HG02840 (cell line): ENCODE results near the gene CTNND2.
"Not testable (repeated sequence)": the region's sequence is repeated elsewhere in the genome, so short reads cannot be mapped to it uniquely, and the experiment has no call there.

ENCODE experiments used
- ATAC-seq: cut with Tn5 transposase; IDR thresholded peaks from one replicate; pipeline ENCODE4 v1.9.1; 2021; ENCODE audit warnings: mild to moderate bottlenecking, moderate library complexity, moderate number of reproducible peaks; ENCODE audit not compliant: unreplicated experiment, low FRiP score

The CTNND2 gene

DNA sequence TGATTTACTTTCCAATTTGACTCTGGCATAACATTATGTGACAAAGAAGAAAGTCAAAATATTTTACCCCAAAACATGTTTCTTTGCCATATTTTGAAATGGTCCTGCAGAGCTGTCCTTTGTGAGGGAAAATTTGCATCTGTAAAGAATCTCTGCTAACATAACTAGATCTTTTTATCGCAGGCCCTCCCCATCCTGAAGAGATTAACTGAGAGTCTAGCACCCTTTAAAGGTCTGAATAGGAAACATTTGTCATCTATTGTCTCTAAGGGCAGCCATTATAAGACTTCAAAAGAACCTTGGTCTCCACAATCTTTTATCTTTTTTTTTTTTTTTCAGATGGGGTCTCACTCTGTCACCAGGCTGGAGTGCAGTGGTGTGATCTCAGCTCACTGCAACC is 838.5 kb downstream of the CTNND2 start:
- ATAC-seq = not testable (repeated sequence)

DNA sequence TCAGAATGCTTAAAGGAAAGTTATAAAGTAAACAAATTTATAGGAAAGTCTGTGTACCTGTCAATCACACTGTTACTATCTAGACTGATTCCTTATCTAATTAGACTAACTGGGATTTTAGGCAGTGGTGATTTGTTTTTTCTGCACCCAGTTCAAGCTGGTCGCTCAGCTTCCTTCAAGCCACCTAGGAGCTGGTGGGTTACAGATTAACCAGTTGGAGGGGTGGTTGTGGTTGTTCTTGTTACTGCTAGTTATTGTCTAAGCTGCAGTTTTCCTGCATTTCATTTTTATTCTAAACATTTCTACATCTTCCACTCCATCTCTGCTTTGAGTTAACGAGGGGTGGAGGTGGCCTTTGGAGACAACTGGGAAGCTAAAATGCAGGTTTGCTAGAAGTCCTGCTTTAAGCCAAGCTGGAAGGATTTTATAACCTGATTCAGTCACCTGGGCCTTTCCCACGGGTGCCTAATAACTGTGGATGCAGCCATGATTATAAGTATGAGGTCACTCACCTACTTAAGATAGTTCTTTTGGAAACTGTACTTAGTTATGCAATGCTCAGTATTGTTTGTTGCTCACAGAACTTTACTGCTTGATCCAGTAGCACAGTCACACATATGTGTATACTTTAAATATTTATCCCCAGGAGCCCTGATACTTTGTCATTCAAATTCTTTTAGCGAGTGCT is 839.3 kb downstream of the CTNND2 start:
- ATAC-seq = no peak

DNA sequence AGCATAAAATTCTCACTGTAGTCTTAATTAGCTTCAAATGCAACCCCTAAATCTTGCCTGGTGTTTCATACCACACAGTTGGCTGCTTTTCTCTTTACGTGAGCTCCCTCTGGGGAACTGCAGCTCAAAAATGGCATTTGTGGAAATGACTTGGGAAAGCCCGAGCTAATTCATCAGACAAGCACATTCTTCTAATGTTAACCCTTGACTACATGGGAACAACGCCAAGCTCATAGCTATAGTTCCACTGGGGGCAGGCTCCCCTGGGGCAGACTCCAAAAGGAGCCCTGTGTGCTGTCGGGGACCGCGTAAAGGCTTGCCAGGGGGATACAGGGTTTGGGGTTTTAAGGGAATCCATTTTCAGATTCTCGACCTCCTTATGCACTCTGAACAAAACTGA is 841.8 kb downstream of the CTNND2 start:
- no peak for ATAC-seq

DNA sequence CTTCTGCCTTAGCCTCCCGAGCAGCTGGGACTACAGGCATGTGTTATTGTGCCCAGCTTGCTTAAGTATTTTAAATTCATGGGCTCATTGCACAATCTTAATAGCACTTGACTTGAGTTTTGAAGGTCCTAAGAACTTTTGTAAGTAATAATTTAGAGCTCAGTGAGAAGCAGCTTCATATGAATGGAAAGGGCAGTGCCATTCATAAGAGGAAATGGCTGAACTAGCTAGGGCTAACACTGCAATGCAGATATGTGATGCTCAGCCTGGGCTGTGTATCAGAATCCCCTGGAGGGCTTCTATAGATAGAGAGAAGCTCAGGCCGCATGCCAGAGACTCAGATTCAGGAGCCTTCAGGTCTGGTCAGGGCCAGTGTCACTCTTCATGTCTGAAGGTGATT is 847.7 kb downstream of the CTNND2 start:
- no peak for ATAC-seq

DNA sequence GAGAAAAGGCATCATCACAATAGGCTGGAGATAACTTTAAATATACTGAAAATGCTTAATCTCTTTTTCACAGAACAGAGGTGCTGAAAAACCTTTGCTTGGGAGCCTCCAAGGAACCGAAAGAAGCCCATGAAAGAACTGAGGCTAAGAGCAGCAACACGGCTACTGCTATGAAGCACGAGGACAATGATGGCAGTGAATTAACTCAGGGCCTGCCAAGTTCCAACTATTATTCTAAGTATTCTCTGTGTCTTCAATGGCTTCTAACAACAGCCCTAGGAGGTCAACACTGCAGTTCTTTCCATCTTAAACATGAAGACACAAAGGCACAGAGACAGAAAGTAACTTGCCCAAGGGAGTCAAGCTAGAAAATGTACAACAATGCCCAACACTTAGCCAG is 850.2 kb downstream of the CTNND2 start:
- no peak for ATAC-seq

DNA sequence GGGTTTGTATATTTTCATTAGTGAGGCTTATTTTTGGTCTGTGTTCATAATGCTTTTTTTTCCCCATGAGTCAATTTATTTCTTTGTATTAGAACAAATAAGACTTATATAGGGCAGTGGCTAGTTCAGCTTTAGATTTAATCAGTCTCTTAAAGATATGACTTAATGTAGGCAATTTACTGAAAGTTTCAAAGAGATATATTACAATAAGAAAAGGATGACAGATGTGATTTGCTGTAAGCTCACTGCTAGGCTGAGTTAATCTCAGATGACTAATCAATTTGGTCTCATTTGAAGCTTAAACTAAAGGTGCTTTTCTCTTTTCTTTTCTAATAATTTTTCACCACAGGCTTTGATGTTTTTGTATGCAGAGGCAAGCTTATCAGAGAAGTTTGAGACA is 851.4 kb downstream of the CTNND2 start:
- ATAC-seq = no peak

DNA sequence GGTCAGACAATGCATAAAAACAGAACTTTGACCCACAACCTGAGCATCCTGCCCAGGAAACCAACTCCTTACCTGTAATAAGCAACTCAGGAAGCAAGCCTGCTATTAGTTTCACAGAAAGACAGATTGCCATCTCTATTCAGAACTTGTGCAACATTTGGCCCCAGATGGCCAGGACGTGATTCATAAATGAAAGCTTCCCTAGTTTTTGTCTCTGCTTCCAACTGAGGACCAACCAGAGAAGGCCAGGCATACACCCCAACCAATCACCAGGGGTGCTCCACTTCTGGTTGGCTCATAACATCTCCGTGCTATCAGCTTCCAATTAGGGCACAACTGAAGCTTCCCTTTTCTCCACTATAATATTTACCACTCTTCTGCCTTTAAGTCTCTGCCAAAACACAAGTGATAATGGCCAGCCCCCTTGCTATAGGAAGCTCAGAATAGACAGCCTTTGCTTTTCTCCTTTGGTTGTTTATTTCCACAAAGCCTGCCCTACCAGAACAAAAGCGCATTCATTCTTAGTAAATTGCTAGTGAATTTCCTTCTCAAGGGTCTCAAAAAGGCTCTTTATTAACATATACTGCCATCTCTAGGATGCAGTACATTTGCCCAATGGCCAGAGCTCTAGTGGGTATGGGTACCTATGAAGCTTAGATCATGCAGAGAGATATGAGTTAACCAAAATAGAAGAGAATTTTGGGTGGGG is 853.5 kb downstream of the CTNND2 start:
- no peak for ATAC-seq

DNA sequence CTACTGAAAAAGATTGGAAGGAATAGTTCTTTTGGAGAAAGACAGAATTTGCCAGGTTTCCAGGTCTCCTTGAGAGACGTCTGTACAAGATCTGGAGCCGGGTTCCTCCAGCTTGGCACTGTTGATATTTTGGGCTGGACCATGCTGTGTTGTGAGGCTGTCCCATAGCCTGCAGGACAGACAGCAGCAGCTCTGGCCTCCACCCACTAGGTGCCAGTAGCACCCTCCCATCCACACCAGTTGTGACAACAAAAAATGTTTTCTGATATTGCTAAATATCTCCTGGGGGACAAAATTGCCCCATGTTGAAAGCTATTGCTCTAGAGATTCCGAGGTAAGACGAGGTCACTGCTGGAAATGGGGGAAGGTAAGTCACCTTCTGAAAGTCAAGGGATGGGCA is 855.5 kb downstream of the CTNND2 start:
- ATAC-seq = no peak

DNA sequence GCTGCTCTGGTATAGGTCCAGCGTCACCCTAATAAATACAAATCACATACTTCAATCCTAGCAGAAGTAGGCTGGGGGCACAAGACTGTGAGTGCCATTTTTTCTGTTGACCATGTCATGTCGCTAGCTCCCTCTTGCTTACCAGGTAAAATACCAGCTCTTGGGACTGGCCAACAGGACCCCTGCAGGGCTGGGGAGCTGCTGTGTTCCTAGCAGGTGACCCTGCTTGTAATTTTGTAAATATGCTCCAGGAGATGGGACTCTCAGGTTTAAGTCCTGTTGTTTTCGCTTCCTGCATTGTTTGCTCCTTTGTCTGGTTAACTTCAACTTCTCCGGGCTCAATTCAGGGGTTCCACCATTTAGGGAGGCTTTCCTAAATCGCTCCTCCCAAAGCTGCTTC is 856.6 kb downstream of the CTNND2 start:
- no peak for ATAC-seq

DNA sequence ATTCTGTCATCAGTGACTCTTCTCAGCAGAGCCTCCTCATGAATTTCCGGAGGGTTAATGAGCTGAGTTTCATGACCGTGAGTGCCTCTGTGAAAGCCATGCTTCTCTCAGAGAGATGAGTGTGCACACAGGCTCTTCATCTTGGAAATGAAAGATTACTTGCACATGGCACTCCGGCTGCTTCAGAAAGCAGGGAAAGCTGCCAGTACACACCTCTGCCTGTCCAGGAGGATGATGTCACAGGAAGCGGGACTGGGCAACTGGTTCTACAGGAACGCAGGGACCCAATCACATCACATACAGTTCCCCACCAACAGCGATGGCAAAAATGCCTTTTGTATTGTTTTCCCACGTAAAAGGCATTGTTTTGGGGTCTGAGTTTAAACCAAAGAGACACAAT is 857.2 kb downstream of the CTNND2 start:
- ATAC-seq = no peak

DNA sequence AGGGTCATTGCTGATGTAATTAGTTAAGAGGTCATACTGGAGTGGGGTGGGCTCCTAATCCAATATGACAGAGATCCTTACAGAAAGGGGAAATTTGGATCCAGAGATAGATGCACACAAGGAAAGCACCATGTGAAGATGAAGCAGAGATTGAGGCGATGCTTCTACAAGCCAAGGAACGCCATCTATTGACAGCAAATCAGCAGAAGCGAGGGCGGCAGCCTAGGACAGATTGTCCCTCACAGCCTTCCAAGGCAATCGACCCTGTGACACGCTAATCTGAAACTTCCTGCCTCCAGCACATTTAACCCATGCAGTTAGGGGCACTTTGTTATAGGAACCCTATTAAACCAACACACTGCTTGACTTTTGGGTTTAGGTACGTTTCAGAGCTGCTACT is 858.1 kb downstream of the CTNND2 start:
- ATAC-seq = no peak

DNA sequence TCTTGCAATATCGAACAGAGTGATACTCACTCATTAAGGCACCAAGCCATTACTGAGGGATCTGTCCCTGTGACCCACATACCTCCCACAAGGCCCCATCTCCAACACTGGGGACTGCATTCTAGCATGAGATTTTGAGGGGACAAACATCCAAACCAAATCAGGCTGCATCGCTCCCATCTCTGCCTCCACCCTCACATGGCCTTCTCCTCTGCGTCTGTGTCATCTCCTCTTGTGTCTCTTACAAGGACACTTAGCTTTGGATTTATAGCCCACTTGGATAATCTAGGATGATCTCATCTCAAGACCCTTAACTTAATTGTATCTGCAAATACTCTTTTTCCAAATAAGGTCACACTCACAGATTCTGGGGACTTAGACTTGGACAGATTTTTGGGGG is 858.8 kb downstream of the CTNND2 start:
- ATAC-seq = no peak

DNA sequence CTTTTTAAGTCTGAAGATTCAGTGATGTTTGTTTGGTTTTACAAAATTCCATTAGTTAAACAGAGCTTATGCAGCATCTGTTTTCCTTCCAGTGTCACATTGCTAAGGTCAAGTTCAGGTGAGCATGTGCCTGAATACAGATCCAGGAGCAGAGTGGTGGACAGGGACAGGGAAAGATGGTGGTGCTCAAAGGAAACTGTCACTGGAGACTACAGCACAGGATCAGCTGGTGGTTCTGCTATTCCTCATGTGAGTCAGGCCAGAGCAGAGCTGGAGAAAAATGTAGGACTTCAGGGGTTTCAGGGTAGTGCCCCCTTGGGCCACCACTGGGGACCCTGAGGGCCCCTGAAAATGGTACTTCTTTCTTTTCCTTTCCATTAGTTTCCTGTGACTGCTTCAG is 859.7 kb downstream of the CTNND2 start:
- ATAC-seq = no peak

DNA sequence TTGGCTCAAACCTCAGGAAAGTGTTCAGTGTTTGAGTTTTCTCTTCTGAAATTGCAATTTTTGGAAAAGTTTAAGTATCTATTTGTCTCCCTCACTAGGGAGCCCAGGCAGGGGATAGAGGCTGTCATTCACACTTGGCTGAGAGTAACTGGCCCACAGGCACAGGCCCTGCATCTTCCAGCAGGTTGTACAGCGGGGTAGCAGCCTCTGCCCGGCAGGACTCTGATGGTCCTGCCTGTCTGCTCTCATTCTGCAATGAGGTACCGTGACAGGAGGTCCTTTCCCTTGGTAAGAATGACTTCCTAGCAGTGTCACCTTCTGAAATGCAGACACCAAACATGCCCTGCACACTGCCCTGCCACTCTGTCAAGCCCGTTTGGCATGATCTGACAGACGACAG is 860.4 kb downstream of the CTNND2 start:
- no peak for ATAC-seq

DNA sequence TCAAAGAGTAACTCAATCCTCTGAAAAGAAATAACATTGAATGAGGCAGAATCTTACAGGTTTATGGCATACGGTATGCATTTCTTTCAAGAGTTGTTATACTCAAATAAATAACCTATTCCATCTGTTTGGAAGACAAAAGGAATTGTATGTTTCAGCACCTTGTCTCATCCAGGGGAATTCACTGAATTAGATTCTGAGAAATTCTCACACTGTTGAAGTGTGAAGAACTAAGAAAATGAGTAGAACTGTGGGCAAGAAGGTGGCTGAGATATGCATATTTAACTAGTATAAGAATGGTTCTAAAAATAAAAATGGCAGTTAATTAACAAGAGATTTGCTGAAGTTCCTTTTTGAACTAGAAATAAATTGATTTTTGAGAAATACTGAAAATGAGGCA is 863.9 kb downstream of the CTNND2 start:
- ATAC-seq = no peak

DNA sequence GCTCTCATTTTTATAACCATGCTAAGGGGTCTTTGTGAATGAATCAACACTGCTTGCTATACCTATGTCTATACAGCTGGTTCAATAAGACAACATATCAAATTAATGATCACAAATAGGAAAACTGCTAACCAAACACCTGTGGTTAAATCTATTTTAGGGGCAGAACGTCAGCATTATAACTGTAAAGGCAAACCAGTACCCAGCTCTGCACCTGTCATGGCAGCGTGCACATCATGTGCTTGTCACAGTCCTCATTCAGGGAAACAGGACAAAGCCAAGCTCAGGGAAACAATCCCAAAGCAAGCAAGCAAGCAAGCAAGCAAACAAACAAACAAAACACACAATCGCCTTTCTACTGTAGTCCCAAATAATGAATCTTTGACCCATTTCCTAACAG is 865.5 kb downstream of the CTNND2 start:
- ATAC-seq = no peak

DNA sequence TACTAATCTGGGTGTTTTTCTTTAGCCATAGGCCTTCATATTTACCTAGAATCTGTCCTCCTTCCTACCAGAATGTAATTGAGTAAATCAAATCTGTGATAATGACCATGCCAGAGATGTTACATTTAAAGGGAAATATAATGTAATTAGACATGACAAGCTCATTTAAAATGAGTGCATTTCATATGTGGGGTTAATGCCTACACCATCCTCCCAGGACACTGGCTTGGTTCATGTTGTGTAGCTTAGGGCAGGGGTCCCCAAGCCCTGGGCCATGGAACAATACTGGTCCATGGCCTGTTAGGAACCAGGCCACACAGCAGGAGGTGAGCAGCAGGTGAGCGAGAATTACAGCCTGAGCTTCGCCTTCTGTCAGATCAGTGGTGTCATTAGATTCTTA is 866.3 kb downstream of the CTNND2 start:
- ATAC-seq = no peak

DNA sequence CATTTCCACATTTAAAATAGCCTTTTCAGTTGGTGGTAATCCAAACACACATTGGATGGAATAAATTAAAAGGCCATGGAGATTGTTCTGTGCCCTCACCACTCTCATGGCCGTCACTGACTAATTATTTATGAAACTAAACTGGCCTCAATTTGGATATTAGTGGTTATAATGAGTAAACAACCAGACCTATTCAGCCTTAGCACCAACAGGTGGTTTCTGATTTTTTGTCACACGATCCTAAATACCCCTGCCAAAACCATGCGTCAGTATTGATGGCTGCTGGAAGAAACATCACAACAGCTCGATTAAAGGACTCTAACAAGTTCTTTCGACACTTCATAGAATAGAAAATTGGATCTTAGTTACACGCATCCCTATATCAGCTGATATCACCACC is 867.2 kb downstream of the CTNND2 start:
- no peak for ATAC-seq

DNA sequence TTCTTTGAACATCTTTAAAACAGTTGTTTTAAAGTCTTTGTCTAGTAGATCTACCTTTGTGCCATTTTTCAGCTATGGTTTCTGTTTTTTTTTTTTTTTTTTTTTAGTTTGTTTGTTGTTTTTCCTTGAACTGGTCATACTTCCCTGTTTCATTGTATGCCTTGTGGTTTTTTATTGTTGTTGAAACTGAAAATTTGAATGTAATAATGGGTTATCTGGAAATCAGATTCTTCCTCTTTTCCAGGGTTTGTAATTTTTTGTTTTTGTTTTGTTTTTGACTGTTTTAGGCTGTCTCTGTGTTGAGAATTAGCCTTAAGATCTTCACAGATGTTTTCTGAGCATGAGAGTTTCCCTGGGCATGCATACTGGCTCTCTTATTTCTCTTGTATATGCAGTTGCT is 873.6 kb downstream of the CTNND2 start:
- no peak for ATAC-seq

DNA sequence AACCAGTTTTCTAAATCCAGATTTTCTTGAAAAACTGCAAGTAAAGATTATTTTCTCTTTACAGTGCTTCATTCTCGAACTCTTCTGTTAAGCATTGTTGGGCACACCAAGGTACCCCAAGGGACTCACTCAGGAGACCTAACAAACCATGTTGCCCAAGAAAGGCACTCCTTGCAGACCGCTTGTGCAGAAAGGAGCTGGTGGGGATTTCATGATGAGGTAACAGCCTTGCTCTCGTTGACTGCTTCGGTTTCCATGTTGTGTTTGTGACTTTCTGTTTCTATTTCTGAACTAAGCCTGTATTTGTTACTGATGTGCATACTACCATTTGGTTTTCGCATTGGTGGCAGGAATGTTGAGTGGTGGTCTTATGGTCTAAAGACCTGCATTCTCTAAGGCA is 876.6 kb downstream of the CTNND2 start:
- no peak for ATAC-seq

DNA sequence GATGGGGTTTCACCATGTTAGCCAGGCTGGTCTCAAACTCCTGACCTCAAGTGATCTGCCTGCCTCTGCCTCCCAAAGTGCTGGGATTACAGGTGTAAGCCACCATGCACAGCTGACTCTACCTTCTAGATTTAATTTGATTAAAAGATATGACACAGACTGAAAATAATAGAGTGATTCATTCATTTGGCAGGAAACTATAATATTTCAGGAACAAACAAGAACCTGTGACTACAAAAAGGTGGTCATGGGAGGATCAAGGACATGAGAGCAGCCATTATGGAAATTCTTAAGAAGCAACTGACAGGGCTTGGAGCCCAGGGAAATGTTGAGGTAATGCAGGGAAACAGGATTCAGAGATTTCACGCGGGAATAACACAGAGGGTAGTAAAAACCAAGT is 877.7 kb downstream of the CTNND2 start:
- no peak for ATAC-seq

DNA sequence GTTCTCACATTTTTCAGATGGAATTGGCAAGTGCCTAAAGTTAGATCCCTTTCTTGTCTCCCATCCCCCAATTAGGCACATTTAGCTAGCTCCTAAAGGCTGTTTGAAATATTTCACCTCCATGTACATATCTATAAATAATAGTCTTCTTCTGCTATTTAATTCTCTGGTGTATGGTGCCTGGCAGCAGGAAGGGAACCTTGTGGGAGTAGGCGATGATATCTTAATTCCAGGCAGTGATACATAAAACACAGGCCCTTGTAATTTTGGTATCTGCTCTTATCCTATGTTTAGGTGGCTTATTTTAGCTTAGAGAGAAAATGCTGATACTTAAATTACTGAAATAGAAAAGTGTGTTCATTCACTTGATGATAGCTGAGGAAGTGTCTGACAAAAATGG is 880.3 kb downstream of the CTNND2 start:
- no peak for ATAC-seq
